Stimulated activated CD8-positive, alpha-beta memory T cell treated with anti-CD3 and anti-CD28 coated beads, Interleukin-12 subunit alpha, Interleukin-12 subunit beta, amount 100 ng/mL, for 1 hour (primary cell): Measurements from ENCODE around the gene SLC7A6.

Source experiments
- DNase-seq: peaks from one replicate; pipeline ENCODE4 v3.0.0-alpha.2; 2020; ENCODE audit warnings: low read depth

SLC7A6 gene

DNA sequence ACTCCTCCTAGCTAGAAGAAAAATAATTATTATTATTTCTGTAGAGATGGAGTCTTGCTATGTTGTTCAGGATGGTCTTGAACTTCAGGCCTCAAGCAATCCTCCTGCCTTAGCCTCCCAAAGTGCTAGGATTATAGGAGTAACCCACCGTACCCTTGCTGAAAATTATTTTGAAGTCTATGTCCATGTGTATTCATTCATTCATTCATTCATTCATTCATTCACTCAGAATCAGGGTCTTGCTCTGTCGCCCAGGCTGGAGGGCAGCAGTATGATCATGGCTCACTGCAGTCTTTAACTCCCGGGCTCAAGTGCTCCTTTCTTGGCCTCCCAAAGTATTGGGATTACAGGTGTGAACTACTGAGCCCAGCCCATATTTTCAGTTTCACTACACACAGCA is 42.3 kb downstream of the SLC7A6 start:
- DNase-seq = no peak

DNA sequence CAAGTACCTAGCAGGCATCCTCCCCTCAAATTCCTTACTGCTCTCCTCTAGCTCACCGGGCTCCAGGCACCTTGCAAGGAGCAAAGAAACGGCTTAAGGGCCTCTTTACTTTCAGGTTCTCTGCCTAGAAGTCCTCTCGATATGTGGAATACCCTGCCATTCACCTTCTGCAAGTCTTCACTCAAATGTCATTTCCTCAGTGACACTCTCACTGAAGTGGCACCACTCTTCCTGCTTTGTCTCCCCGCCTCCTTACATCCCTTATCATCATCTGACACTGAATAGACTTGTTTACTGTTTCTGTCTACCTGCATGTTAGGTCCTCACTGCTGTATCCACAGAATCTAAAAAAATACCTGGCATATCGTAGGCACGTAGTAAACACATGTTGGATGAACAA is 45.5 kb downstream of the SLC7A6 start:
- DNase-seq = no peak

DNA sequence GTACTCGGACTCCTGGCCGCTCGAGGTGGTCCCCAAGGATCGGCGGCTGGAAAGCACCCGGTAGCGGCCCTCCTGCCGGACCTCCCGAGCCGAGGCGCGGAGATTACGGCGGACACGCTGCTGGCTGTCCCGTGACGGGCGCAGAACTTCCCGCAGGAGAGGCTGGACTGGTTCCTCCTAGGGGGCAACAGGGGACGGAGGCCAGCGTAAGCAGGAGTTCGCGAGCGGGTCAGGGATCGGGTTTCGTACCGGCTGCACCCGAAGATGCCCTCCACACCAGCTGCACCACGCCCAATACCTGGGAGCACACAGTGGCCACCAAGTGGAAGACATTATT is 46.1 kb downstream of the SLC7A6 start:
- no peak for DNase-seq

DNA sequence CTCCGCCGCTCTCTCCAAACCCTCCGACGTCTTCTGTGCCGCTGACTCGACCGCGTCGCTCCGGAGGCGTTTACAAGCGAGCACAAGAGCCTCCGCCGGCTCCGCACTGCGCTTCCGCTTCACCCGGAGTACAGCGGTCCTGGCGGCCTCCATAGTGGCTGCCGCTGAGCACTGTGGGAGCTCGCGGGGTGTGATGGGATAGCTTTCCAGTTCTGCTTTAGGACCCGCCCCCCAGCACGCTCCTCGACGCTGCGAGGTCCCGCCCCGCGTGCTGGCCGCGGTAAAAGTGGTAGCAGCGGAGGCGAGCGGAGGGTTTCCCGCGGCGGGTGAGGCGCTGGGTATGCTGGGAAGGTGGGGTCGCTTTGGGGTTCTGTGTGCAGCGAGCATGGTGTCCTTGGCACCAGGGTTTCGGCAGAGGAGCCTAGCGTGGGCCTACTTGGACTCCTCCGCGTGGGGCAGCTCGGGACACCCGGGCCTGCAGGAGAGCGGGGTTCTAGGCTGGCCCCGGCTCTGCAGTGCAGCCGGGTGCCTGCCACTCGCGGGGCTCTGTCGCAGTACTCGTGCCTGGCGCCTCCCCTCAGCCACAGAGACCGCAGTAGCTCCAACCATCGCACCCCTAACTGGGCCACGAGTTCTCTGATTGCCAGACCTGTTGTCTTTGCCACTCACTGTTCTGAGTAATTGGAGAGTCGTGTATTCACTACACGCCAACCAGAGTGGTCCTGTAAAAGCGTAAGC is 46.6 kb downstream of the SLC7A6 start, which contains the start of the genes PRMT7 and SLC7A6OS:
Gene PRMT7 (plus strand): TSS at position 246 of the 738 bp plus-strand sequence. CDS start 4,961 bp downstream, outside the sequence.
Gene SLC7A6OS (minus strand): TSS at position 173 of the 738 bp plus-strand sequence. CDS start 20 bp downstream, at position 153.
- DNase-seq = peak; percentile 82

DNA sequence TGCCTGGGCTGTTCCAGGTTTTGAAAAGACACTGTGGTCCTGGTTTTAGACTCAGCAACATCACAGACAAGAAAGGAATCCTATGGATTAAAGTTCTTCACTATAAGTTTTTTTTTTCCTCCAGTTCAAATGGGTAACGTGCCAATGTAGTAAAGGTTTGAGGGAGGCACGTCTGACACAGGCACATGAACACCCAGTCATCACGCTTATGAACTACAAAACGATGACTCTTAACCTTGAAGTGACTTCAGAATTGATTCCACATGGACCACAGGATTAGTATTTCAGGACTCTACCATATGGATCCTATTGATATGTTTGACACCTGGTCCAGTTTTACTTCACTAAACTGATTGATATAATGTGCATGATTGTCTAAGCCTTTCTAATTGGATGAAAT is 48.8 kb downstream of the SLC7A6 start:
- no peak for DNase-seq

DNA sequence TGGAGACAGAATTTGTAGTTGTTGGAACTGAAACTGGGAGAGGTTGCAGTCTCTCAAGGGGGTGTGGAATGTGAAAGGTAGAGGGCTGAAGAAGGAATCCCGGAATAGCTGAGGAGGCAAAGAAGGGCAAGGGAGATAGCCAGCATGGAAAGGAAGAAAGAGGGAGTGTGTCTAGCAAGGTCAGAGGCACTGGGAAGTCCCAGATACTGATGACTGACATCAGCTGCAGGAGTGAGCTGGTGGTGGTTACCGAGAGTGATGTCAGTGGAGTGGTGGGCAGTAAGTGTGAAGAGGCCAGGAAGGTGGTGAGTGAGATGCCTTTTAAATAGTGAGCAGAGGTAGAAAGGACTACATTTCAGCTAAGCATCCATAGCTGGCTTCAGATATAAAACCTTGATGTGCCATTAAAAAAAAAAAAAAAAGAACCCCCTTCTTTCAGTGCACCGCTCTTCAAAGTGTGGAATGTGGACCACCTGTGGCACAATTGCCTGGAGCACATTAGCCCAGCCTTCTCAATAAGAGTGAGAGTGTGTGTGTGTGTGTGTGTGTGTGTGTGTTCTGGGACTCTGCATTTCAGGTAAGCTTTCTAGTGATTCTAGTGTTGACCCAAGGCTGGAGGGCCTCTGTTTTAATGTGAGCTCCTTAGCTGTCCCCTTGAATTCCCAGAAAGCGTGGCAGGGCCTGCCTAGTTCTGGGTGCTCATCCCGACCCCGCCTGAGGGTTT is 55.0 kb downstream of the SLC7A6 start:
- DNase-seq = no peak

DNA sequence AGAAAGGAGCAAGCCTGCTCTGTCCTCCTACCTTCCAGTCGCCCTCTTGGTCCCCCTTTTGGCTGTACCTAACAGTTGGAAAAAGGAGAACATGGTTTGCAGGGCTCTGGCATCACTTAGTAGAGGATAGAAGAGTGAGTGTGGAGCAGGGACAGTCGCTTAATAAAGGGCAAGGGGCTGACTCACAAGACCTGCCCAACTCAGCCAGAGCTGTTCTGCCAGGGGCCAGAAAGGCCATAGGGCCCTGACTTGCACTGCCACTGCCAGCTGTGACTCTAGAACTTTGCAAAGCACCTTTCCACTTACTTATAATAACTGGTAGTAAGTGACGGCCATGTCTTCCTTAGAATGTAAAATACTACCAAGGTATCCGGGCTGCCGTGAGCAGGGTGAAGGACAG is 60.0 kb downstream of the SLC7A6 start:
- DNase-seq = no peak

DNA sequence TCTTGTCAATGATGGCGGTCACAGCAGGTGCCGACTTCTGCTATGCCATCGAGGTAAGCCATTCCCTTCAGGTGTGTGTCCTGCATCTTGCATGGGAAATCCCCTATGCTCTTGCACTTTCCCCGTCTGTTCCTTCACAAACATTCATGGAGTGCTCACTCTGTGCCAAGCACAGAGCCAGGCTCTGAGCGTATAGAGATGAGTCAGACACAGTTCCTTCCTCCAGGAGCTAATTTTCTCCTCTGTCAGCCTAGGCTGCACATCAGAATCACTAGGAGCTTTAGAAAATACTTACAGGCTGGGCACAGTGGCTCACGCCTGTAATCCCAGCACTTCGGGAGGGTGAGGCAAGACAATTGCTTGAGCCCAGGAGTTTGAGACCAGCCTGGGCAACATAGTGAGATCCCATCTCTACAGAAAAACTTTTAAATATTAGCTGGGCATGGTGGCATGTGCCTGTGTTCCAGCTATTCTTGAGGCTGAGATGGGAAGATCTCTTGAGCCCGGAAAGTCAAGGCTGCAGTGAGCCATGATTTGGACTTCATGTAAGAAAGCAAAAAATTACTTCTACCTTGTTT is 60.5 kb downstream of the SLC7A6 start:
- no peak for DNase-seq

DNA sequence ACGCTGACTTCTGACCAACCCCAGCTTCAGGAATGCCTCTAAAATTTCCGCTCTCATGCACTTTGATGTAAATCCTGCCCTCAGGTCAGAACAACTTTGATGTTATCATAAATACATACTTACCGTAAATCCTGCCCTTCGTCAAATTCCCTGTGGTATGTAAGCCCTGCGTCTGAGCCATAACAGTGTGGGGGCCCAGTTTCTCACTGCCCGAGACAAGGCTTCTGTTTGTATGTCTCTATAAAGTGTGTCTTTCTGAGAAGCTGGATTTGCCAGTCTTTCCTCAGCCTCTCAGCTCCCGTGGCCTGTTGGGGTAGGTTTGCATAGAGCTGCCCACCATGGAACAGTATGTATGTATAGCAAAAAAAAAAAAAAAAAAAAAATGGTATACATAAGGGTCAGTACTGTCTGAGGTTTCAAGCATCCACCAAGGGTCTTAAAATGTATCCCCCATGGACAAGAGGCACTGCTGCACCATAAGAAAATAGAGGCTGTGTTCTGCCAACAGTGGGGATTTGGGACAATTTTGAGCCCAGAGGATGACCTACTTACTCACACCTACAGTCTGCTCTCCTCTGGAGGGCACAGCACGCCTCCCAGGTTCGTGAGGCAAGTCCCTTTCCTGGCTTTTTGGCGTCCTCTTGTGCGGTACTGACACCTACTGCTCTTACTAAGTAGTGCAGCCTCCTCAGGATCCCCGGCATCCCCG is 64.0 kb downstream of the SLC7A6 start:
- peak; percentile 66 for DNase-seq

DNA sequence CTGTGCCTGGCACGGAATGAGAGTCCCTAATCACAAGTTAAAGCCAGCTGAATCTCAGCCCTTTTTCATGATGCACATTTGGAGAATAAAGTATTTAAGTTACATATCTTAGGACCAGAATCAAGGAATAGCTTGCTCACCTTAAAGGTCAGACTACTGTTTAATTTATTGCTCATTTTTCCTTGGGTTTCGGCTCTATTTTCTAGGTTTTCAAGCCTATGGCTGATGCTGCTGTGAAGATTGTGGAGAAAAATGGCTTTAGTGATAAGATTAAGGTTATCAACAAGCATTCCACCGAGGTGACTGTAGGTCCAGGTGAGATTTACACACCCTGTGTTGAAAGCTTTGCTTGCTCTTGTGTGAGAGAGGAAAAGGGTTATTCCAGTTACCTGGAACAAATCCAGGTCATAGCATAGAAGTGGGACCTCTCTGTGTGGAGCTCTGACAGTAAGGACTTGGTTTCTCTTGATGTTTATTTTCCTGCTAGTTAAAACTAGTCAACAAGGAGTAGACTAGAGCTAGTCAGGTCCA is 64.6 kb downstream of the SLC7A6 start:
- DNase-seq = no peak

DNA sequence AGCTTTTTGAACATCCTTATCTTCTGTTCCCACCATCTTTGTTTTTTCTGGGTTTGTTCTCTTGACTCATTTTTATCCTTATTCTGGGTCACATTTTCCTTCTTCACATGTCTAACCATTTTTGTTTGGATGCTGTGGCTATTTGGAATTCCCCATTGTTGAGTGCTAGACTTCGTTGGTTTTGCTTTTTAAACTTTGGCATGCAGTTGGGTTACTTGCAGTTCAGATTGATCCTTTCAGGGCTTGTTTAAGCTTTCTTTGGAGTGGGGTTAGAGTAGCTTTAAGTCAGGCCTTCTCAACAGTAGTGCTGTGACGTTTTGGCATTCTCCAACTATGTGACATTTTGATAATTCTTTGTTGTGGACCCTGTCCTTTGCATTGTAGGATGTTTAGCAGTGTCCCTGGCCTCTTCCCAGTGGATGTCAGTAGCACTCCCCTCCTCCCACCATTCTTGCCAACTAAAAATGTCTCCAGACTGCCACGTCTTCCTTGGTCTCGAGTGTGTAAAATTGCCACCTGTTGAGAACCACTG is 67.6 kb downstream of the SLC7A6 start:
- DNase-seq = no peak

DNA sequence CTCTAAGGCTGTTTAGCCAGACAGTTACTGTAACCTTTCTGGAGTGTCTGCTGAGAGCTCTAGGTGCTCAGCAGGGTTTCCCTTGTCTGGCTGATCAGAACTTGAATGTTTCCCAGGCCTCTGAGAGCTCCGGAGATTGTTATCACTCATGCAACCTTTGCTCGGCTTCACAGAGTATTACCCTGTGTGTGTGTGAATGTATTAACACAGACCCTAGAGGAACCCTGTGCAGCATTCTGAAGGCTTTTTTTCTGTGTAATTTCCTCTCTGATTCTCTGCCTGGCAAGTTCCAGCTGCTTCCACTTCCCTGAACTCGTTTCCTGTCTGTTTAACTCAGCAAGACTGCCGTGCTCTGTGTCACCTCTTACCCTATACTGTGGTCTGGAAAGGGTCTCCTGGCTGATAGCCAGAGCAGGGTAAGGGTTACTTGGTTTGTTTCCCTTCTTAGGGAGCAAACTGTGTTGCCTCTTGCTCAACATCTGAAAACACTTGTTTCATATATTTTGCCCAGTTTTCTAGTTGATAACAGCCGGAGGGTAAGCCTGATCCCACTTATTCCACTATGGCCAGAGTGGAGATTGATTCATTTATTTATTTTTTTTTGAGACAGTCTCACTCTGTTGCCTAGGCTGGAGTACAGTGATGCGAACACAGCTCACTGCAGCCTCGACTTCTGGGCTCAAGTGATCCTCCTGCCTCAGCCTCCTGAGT is 68.2 kb downstream of the SLC7A6 start:
- DNase-seq = no peak

DNA sequence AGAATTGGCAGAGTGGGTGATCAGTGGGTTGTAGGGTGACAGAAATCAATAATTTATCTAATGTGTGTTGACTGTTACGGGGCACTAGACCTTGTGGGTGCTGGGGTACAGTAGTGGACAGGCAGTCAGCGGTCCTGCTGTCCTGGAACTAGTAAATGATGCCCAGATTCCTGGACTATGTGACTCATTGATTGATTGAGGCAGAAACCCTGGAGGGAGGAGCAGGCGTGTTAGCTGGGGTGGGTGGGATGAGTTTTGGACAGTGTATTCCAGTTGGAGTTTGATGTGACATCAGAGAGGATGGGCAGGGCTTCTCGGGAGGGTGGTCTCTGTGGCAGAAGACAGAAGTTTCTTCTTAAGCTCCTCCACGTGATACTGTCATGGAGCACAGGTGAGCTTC is 70.8 kb downstream of the SLC7A6 start:
- no peak for DNase-seq

DNA sequence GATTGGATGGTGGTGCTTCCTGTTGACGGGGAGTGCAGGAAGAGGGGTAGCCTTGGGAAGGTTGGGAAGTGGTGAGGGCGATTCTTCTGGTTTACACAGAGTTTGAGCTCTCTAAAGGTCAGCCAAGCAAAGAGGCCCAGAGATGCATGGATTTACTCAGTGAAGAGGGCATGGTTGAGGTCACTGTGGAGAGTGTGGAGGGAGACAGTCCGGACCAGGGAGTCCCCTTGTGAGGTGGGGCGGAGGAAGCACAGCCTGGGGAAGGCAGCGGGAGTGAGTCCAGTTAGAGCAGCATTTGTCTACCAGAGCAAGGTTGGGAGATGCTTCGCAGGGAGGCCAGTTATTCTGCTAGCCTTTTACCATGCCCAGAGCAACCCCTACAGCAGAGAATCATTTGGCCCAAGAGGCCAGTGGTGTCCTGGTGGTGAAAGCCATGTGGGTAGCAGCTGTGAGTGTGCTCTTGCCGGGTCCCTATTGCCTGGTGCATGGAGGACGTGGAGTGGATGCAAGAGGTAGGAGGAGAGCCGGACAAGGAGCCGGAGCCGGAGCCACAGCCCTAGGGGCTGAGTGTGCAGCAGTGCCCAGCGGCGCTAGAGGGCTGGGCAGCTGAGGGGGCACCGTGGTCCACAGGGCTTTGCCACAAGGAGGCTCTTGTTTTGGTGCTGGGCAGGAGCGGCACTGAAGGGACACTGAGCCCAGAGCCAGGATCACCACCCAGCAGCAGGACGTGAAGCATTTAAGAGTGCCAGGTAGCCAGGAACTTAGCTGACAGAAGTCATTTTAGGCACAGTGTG is 74.2 kb downstream of the SLC7A6 start:
- no peak for DNase-seq

DNA sequence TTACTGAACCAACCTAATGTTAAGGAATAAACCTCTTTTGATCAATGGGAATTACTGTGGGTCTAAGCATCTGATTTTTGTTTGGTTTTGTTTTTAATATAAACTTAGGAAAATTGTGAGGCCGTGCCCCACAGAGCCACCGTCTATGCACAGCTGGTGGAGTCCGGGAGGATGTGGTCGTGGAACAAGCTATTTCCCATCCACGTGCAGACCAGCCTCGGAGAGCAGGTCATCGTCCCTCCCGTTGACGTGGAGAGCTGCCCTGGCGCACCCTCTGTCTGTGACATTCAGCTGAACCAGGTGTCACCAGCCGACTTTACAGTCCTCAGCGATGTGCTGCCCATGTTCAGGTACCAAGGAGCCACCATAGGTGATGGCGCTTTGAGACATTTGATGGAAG is 74.9 kb downstream of the SLC7A6 start:
- DNase-seq = no peak

DNA sequence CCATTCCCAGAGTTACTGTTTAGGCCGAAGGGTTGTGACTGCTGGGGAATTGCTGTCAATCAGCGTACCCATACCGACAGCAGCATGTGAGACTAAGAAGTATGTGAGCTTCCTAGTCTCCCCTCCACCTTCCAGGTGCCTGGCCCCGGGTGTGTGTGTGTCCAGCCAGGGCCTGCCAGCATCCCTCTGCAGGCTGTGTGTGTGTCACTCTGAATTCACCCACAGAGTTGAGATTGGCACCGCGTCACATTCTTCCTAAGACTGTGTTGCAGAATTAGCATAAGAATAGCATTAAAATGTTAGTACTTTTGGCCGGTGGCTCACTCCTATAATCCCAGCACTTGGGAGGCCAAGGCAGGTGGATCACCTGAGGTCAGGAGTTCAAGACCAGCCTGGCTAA is 78.3 kb downstream of the SLC7A6 start:
- DNase-seq = no peak

DNA sequence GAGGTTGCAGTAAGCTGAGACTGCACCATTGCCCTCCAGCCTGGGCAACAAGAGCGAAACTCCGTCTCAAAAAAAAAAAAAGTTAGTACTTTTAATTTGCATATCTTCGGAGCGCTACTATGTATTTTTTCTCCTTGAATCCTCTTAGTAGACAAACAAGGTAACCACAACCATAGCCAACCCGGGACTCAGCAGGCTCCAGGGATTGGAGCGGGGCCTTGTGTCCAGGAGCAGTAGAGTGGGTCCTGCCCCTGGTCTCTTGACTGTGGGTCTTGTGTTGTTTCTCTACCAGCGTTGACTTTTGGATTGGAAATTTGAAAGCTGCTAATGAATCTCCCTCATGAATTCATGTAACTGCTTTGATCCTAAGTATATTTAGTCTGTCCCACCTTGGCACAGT is 78.8 kb downstream of the SLC7A6 start:
- DNase-seq = no peak

DNA sequence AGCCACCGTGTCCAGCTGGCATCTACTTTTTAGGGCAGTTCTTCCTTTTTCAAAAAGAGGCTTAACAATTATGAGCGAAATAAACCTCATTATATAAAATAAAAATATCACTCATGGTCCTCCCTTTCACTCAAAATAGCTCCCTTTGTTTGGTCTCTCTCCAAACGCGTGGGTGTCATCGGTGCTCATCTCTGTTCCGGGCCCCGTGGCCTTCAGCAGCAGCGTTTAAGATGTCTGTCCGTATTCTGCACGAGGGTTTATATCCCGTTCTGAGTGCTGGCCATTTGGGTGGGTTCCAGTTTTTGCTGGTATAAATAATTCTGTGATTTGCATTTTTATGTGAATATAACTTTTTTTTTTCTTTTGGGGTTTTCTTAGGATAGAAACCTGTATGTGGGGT is 79.9 kb downstream of the SLC7A6 start:
- no peak for DNase-seq

DNA sequence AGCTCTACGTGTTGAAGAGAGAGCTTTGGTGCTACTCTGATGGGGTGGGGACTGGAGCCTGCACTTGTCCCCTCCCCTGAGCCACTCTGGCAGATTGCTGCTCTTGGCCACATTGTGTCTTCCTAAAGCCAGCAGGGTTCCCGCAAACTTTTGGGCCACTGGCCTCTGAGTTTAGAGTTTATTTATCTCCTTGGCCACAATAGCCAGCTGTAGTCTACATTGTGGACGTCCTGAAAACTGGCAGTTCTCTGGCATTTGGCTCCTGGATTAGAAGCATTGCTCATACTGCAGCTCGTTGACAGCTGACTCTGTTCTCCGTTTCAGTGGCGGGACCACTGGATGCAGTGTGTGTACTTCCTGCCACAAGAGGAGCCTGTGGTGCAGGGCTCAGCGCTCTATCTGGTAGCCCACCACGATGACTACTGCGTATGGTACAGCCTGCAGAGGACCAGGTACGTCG is 81.1 kb downstream of the SLC7A6 start:
- no peak for DNase-seq

DNA sequence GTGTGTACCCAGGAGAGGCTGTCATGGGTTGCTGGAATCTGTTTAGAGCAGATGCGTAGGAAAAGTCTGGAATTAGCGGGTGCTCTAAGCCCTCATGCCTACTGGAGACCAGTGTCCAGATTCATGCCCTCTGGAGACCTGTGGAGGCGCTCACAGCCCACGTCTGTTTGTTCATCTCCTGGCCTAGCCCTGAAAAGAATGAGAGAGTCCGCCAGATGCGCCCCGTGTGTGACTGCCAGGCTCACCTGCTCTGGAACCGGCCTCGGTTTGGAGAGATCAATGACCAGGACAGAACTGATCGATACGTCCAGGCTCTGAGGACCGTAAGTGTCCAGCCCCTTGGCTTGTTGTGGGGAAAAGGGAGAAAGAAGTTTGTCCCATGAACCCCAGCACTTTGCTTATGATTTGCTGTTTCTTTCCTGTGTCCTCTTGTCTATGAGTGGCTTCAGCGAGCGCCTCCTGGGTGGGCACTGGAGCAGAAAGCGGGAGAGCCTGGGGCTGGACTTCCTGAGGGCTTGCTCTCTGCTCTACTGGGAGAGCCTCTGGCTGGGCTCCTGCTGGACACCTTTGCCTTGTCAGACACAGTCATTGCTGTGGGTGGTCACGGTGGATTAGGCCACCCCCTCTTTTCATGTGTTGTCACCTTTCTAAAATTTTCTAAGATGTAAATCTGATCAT is 81.8 kb downstream of the SLC7A6 start:
- DNase-seq = no peak
